Spleen (tissue), 11 donors: Measurements from ENCODE around the gene KLHL25. TPM values are rescaled to one million over a fixed set of nuclear protein-coding genes. Genes with fewer than 3 reads are reported as not detected.

Source experiments
- DNase-seq: peaks from one replicate; pipeline ENCODE4 v3.0.0-alpha.2; 2020
- H3K27ac ChIP-seq, 8 donors: fragments of 200-600 bp; sonication (generic) in 7 of 8; 1 replicate in 4 of 8; 2 replicates in 4 of 8; pipeline versions ENCODE4 v1.5.0 to v1.8.0; 2016 to 2021; ENCODE audit warnings: inconsistent platforms in 4 of 8, mild to moderate bottlenecking in 4 of 8, moderate library complexity in 1 of 8
- H3K27me3 ChIP-seq, 7 donors: fragments of 200-600 bp; sonication (generic) in 6 of 7; replicated peaks in 1 of 7; 1 replicate in 4 of 7; 2 replicates in 3 of 7; pipeline versions ENCODE4 v1.5.0 to v1.8.0; 2016 to 2021; ENCODE audit warnings: inconsistent platforms in 3 of 7, mild to moderate bottlenecking in 1 of 7
- H3K36me3 ChIP-seq, 6 donors: fragments of 200-600 bp; sonication (generic) in 5 of 6; 1 replicate in 4 of 6; 2 replicates in 2 of 6; pipeline versions ENCODE4 v1.5.0 to v1.8.0; 2016 to 2021; ENCODE audit warnings: inconsistent platforms in 2 of 6
- H3K4me1 ChIP-seq, 6 donors: fragments of 200-600 bp; sonication (generic) in 5 of 6; 1 replicate in 3 of 6; 2 replicates in 3 of 6; pipeline versions ENCODE4 v1.5.0 to v1.8.0; 2016 to 2021; ENCODE audit warnings: inconsistent platforms in 3 of 6
- H3K4me3 ChIP-seq, 8 donors: fragments of 200-600 bp; sonication (generic) in 7 of 8; 1 replicate in 4 of 8; 2 replicates in 4 of 8; pipeline versions ENCODE4 v1.5.0 to v1.8.0; 2016 to 2021; ENCODE audit warnings: inconsistent platforms in 4 of 8, mild to moderate bottlenecking in 4 of 8, moderate library complexity in 2 of 8
- H3K9me3 ChIP-seq, 8 donors: fragments of 200-600 bp; sonication (generic) in 7 of 8; 1 replicate in 4 of 8; 2 replicates in 4 of 8; pipeline versions ENCODE4 v1.5.0 to v1.8.0; 2016 to 2021; ENCODE audit warnings: inconsistent platforms in 4 of 8
- POLR2A ChIP-seq, 3 donors: fragments of 450-650 bp; IDR thresholded peaks; one replicate each; pipeline ENCODE4 v1.5.1; 2017; ENCODE audit warnings: antibody characterized with exemption in 3 of 3, mild to moderate bottlenecking in 1 of 3
- POLR2AphosphoS5 ChIP-seq, 3 donors: sonication (generic); formaldehyde crosslinking; IDR thresholded peaks; one replicate each; pipeline ENCODE4 v1.5.1; 2017; ENCODE audit warnings: antibody characterized with exemption in 3 of 3
- WGBS, 5 donors: extraction: QIAGEN DNeasy Blood & Tissue Kit in 3 of 5; methylation state at CpG; one replicate each; pipeline versions ENCODE4 v1.1.5 to v1.1.7; 2013 to 2018; 5-methylcytosine and 5-hydroxymethylcytosine counted together
- intact Hi-C: fragments of 100-400 bp; cut with DNase I; formaldehyde crosslinking; loops from one replicate; pipeline ENCODE4 v1.15.0; 2023; ENCODE audit warnings: low total_unique reads
- polyA plus RNA-seq, 3 donors: library from polyadenylated mRNA; stranded (reverse); fragments of 200-250 nt; gene quantifications; one replicate each; pipeline ENCODE4 v1.2.1, GENCODE V29; 2013
- total RNA-seq, 7 donors: library from RNA; depleted of rRNA in 3 of 7; stranded (reverse); fragments of >200 nt in 3 of 7; fragmentation: NEBNext Ultra II Directional in 4 of 7; extraction: Animal tissue kit (Norgen Biotek cat#: 25700) in 4 of 7; gene quantifications; one replicate each; pipeline versions ENCODE4 v1.1.0 to v1.2.1, GENCODE V29; 2016 to 2021
- TF ChIP-seq, protein P1 (sequence below), 11 experiments: fragments of 200-600 bp in 7 of 11; fragments of 450-650 bp in 4 of 11; sonication (generic) in 4 of 11; IDR thresholded peaks in 8 of 11; conservative IDR thresholded peaks in 3 of 11; 1 replicate in 7 of 11; 2 replicates in 4 of 11; pipeline versions ENCODE4 v1.4.0 to v1.8.0; 2016 to 2021; ENCODE audit warnings: antibody characterized with exemption in 11 of 11, inconsistent platforms in 4 of 11, mild to moderate bottlenecking in 1 of 11
- donor health status: healthy with polysubstance abuse.
- donor health status: DM: no; HTN: no; CAD: no; lungs with moderate emphysema.
- donor health status: DM: no; HTN: no; CAD: no.
- donor health status: Bipolar disorder and iron deficiency.
- donor health status: healthy.
- donor health status: DM: no; HTN: no; CAD: no.
- donor health status: DM: yes; HTN: yes; CAD: no.

Gene KLHL25
- total and polyA plus RNA-seq, 10 donors, result 1.00 to 4.6 (median 3.1) TPM

DNA sequence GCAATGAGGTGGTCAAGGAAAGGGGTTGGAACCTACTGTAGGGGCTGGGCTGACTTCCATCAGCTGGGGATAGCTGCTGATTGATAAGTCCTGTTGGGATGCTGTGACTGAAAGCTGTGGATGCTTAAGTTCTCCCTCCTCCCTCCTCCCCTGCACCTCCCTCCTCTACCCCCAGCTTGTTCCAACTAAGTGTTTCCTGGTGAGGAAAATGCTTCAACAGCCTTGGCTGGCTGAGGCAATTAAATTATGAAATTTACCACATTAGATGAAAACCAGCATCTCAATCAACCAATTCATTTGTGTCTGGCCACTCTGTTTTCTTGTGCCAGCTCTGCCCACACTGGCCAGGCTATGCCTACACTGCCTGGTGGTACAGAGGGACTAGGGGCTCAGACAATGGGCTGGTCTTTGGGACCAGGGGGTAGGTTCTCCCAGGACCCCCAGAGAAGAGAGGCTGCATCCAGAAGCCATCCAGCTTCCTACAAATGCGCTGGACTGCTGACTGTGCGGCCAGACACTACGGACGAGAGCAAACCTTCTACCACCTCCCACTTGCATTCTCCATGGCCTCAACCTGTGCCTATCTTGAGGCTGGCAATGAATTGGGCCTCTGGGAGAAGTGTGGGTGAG lies 2.5 kb downstream of the KLHL25 start:
- WGBS, 5 donors, result 89 to 98% (median 96%) methylated on average over 4 of the region's 4 CpGs
- Histone ChIP-seq H3K27me3 (peaks cover 0 to 15% (median 0%) of the 10 kb centered on the region in 7 donors), H3K4me3 (no peak overlapping the region), H3K27ac (no peak overlapping the region), H3K9me3 (no peaks in the 10 kb centered on the region), H3K4me1 (peaks cover 0 to 43% (median 28%) of the 10 kb centered on the region in 6 donors), H3K36me3 (no peaks in the 10 kb centered on the region)
- DNase-seq, result no peak
- intact Hi-C loops, result loop anchor here (10.0 kb wide), 1 partner anchor 57 kb away; no protein-coding TSS in a partner anchor
- TF ChIP-seq POLR2AphosphoS5 (IDR thresholded peaks at IDR 0.05) (no peak), POLR2A (IDR thresholded peaks at IDR 0.05) (no peak)
- TF ChIP-seq, protein P1, sequence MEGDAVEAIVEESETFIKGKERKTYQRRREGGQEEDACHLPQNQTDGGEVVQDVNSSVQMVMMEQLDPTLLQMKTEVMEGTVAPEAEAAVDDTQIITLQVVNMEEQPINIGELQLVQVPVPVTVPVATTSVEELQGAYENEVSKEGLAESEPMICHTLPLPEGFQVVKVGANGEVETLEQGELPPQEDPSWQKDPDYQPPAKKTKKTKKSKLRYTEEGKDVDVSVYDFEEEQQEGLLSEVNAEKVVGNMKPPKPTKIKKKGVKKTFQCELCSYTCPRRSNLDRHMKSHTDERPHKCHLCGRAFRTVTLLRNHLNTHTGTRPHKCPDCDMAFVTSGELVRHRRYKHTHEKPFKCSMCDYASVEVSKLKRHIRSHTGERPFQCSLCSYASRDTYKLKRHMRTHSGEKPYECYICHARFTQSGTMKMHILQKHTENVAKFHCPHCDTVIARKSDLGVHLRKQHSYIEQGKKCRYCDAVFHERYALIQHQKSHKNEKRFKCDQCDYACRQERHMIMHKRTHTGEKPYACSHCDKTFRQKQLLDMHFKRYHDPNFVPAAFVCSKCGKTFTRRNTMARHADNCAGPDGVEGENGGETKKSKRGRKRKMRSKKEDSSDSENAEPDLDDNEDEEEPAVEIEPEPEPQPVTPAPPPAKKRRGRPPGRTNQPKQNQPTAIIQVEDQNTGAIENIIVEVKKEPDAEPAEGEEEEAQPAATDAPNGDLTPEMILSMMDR (IDR thresholded peaks at IDR 0.05 in 8 of 11, conservative IDR thresholded peaks at IDR 0.05 in 3 of 11), result no peak

DNA sequence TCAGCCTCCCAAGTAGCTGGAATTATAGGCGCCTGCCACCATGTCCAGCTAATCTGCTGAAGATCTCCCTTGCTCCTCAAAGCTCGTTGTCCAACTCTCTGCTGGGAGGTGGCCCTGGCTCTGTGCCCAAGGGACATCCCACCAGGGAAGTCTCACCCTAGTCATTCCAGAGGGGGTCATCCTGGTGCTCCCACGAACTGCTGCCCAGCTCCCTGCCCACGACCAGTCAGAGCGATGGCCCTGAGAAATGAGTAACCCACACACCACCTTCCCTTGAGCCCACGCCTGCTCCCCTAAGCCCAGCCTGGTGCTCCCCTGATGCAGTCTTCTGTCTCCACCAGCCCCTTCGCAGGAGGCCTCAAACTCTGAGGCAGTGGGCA lies 5.2 kb downstream of the KLHL25 start:
- TF ChIP-seq, protein P1 (IDR thresholded peaks at IDR 0.05 in 8 of 11, conservative IDR thresholded peaks at IDR 0.05 in 3 of 11), result no peak
- TF ChIP-seq POLR2A (IDR thresholded peaks at IDR 0.05) (no peak), POLR2AphosphoS5 (IDR thresholded peaks at IDR 0.05) (no peak)
- 82 to 94% (median 91%) methylated on average over 7 of the region's 7 CpGs for WGBS, 5 donors
- Histone ChIP-seq H3K27me3 (peaks cover 0 to 14% (median 0%) of the 10 kb centered on the region in 7 donors), H3K9me3 (no peaks in the 10 kb centered on the region), H3K4me1 (peaks cover 4 to 55% (median 33%) of the 10 kb centered on the region in 6 donors), H3K27ac (no peak overlapping the region), H3K36me3 (no peaks in the 10 kb centered on the region), H3K4me3 (no peak overlapping the region)
- intact Hi-C loops, result no loop called here
- DNase-seq, result no peak

DNA sequence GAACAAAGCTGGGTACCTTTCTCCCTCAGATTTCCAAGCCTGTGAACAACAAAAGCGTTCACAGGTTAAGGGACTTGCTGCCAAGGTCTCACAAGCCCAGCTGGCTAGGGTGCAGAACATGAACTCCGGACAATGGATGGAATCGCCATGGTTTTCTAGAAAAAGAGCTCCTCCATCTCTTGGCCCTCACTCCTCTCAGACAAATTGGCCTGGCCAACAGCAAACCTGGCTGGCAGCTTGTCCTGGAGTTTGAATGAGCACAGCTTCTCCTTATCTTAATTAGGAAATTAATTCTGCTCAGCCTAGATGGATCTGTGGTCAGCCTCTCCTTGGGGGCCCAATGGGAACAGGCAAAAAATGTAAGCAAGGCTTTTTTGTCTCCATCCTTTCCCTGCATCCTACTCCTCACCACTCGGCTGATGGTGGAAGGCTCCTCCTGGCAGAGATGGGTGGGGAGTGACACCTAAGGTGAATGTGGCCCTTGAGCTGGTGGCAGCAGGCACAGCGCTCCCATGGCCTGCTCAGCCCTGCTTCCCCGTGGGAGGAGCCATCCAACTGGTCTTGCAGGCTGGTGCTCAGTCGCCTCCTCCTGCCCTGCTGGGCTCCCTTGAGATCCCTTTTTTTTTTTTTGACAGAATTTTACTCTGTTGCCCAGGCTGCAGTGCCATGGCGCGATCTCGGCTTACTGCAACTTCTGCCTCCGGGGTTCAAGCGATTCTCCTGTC lies 5.8 kb downstream of the KLHL25 start:
- no peak overlapping the region for H3K27ac ChIP-seq
- TF ChIP-seq POLR2AphosphoS5 (IDR thresholded peaks at IDR 0.05) (no peak), POLR2A (IDR thresholded peaks at IDR 0.05) (no peak)
- TF ChIP-seq, protein P1 (IDR thresholded peaks at IDR 0.05 in 8 of 11, conservative IDR thresholded peaks at IDR 0.05 in 3 of 11), result no peak
- H3K27me3 ChIP-seq, result peaks cover 0 to 8% (median 0%) of the 10 kb centered on the region in 7 donors
- peaks cover 4 to 57% (median 32%) of the 10 kb centered on the region in 6 donors for H3K4me1 ChIP-seq
- WGBS, 5 donors, result 91 to 97% (median 95%) methylated on average over 12 of the region's 12 CpGs
- H3K9me3 ChIP-seq, result no peaks in the 10 kb centered on the region
- DNase-seq, result no peak
- intact Hi-C loops, result no loop called here
- no peaks in the 10 kb centered on the region for H3K36me3 ChIP-seq
- H3K4me3 ChIP-seq, result no peak overlapping the region

DNA sequence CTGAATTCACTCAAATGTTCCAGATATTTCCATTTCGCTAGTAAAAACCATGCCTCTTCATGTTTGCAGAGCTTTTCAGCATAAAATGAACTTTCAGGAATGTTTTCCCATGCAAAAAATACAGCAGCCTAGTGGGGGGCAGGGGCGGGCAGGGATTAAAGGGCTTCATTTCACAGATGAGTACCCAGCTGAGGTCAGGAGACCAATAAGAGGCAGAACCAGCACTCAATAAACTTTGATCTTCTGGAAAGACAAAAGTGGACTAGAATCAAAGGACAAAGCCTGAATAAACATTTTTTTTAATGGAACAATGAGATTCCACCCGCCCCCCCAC lies 8.0 kb downstream of the KLHL25 start:
- DNase-seq, result no peak
- H3K27me3 ChIP-seq, result no peaks in the 10 kb centered on the region
- H3K9me3 ChIP-seq, result no peaks in the 10 kb centered on the region
- WGBS, 5 donors, result 92 to 96% (median 94%) methylated on average over 3 of the region's 3 CpGs
- peaks cover 4 to 36% (median 17%) of the 10 kb centered on the region in 6 donors for H3K4me1 ChIP-seq
- H3K4me3 ChIP-seq, result no peak overlapping the region
- no peaks in the 10 kb centered on the region for H3K36me3 ChIP-seq
- no peak overlapping the region for H3K27ac ChIP-seq
- intact Hi-C loops, result no loop called here
- TF ChIP-seq, protein P1 (IDR thresholded peaks at IDR 0.05 in 8 of 11, conservative IDR thresholded peaks at IDR 0.05 in 3 of 11), result no peak
- TF ChIP-seq POLR2AphosphoS5 (IDR thresholded peaks at IDR 0.05) (no peak), POLR2A (IDR thresholded peaks at IDR 0.05) (no peak)
